Endothelial cell of umbilical vein (primary cell): ENCODE measurements around the gene TCHHL1. TPM values are rescaled to one million over a fixed set of nuclear protein-coding genes. Genes with fewer than 3 reads are reported as not detected.

Experiments
- BruUV-seq: library from RNA; stranded (reverse); fragments of 400-500 nt; replicated peaks from 2 replicates; lab custom pipeline; 2021; lab: Mats Ljungman, UMichigan
- CTCF ChIA-PET: fragments of 300-600, 350-600 bp; sonication (Branson Sonifier 250); formaldehyde crosslinking; loops from one replicate; lab custom pipeline; 2021; ENCODE audit warnings: antibody characterized with exemption, inconsistent platforms; lab: Charles Lee
- POLR2A ChIA-PET: fragments of 300-600, 350-600 bp; sonication (Branson Sonifier 250); formaldehyde crosslinking; loops from one replicate; lab custom pipeline; 2021; ENCODE audit warnings: antibody characterized with exemption, inconsistent platforms; lab: Charles Lee
- DNase-seq: peaks from one replicate; pipeline ENCODE4 v3.0.0-alpha.2; 2011; ENCODE audit warnings: low read depth, low spot score
- FAIRE-seq: peaks from 2 replicates; lab custom pipeline; 2011; peaks lifted over from hg19 to GRCh38; lab: Jason Lieb, UNC
- H2AFZ ChIP-seq: 2 replicates; pipeline ENCODE4 v1.6.0; 2012; ENCODE audit warnings: low read depth, low read length, control low read depth, inconsistent platforms
- H3K27ac ChIP-seq: 2 replicates; pipeline ENCODE4 v1.5.1; 2011; ENCODE audit warnings: low read depth, mild to moderate bottlenecking, control low read depth, low read length, moderate library complexity; ENCODE audit not compliant: insufficient read depth
- H3K27me3 ChIP-seq, 2 experiments: 2 replicates each; pipeline versions ENCODE4 v1.6.0 to v1.6.1; 2011; ENCODE audit warnings: low read length in 2 of 2, mixed read lengths in 1 of 2; ENCODE audit not compliant: control insufficient read depth in 2 of 2, insufficient read depth in 2 of 2
- H3K36me3 ChIP-seq, 2 experiments: 2 replicates in 1 of 2; 3 replicates in 1 of 2; pipeline ENCODE4 v1.5.1; 2011; ENCODE audit warnings: low read length in 2 of 2, mild to moderate bottlenecking in 1 of 2, moderate library complexity in 1 of 2; ENCODE audit not compliant: control insufficient read depth in 2 of 2, insufficient read depth in 2 of 2; ENCODE audit errors: extremely low read depth in 1 of 2
- H3K4me1 ChIP-seq: 3 replicates; pipeline ENCODE4 v1.5.1; 2011; ENCODE audit warnings: mild to moderate bottlenecking, low read length; ENCODE audit not compliant: control insufficient read depth, insufficient read depth; ENCODE audit errors: extremely low read depth
- H3K4me2 ChIP-seq: 2 replicates; pipeline ENCODE4 v1.6.1; 2011; ENCODE audit warnings: low read length, control low read depth, mixed read lengths; ENCODE audit not compliant: insufficient read depth
- H3K4me3 ChIP-seq, 3 experiments: fragments of 200-600 bp in 1 of 3; sonication (generic), shearing (Covaris generic) in 1 of 3; replicated peaks in 1 of 3; 2 replicates each; pipeline ENCODE4 v1.5.1; 2011 to 2016; ENCODE audit warnings: control low read depth in 3 of 3, low read length in 3 of 3, mild to moderate bottlenecking in 2 of 3, inconsistent platforms in 1 of 3, low read depth in 1 of 3, moderate library complexity in 1 of 3; ENCODE audit not compliant: insufficient read depth in 1 of 3
- H3K79me2 ChIP-seq: 2 replicates; pipeline ENCODE4 v1.6.0; 2012; ENCODE audit warnings: low read length, inconsistent platforms; ENCODE audit not compliant: control insufficient read depth, insufficient read depth
- H3K9ac ChIP-seq: replicated peaks from 2 replicates; pipeline ENCODE3; 2011; ENCODE audit warnings: low read length, control low read depth; ENCODE audit not compliant: insufficient read depth; ENCODE audit errors: extremely low read depth
- H3K9me1 ChIP-seq: replicated peaks from 3 replicates; pipeline ENCODE4 v1.6.0; 2011; ENCODE audit warnings: mild to moderate bottlenecking, low read length; ENCODE audit not compliant: control insufficient read depth, insufficient read depth; ENCODE audit errors: extremely low read depth
- H3K9me3 ChIP-seq: replicated peaks from 2 replicates; pipeline ENCODE4 v1.5.1; 2012; ENCODE audit warnings: low read length, inconsistent platforms; ENCODE audit not compliant: control insufficient read depth, insufficient read depth
- H4K20me1 ChIP-seq: replicated peaks from 2 replicates; pipeline ENCODE3; 2011; ENCODE audit warnings: mild to moderate bottlenecking, low read length; ENCODE audit not compliant: control insufficient read depth, insufficient read depth; ENCODE audit errors: extremely low read depth
- EZH2 ChIP-seq: IDR thresholded peaks from 2 replicates; pipeline ENCODE4 v1.6.1; 2012; ENCODE audit warnings: borderline replicate concordance, low read depth, mild to moderate bottlenecking, moderate library complexity, low read length, inconsistent platforms; ENCODE audit not compliant: severe bottlenecking
- FOS ChIP-seq: IDR thresholded peaks from 2 replicates; pipeline ENCODE4 v1.6.1; 2011; ENCODE audit warnings: mild to moderate bottlenecking, low read length, moderate library complexity, borderline replicate concordance; ENCODE audit not compliant: insufficient read depth
- GATA2 ChIP-seq: IDR thresholded peaks from 2 replicates; pipeline ENCODE4 v1.7.0; 2011; ENCODE audit warnings: low read depth, mild to moderate bottlenecking, moderate library complexity, mixed read lengths, low read length; ENCODE audit not compliant: insufficient read length, insufficient read depth
- JUN ChIP-seq: IDR thresholded peaks from 2 replicates; pipeline ENCODE4 v1.6.1; 2011; ENCODE audit warnings: borderline replicate concordance, low read depth; ENCODE audit not compliant: insufficient read length, insufficient read depth
- MAX ChIP-seq: IDR thresholded peaks from 2 replicates; pipeline ENCODE4 v1.6.1; 2011; ENCODE audit not compliant: insufficient read depth, insufficient read length
- MYC ChIP-seq: IDR thresholded peaks from one replicate; pipeline ENCODE4 v1.6.1; 2011; ENCODE audit warnings: mild to moderate bottlenecking, low read depth, low read length
- POLR2A ChIP-seq: IDR thresholded peaks from 2 replicates; pipeline ENCODE4 v1.6.1; 2012; ENCODE audit warnings: low read depth, mild to moderate bottlenecking, control low read depth, low read length
- POLR2AphosphoS5 ChIP-seq: IDR thresholded peaks from 2 replicates; pipeline ENCODE4 v1.6.1; 2012; ENCODE audit warnings: low read depth, mild to moderate bottlenecking, control low read depth, low read length, moderate library complexity; ENCODE audit not compliant: insufficient read depth
- dilution Hi-C: fragments of 300-500 bp; cut with MboI; formaldehyde crosslinking; loops from one replicate; pipeline ENCODE4 v1.15.0; 2019; ENCODE audit warnings: low sequenced_read_pairs; ENCODE audit not compliant: extremely low pct_ligation_motif_present
- intact Hi-C: fragments of 100-400 bp; cut with micrococcal nuclease; formaldehyde crosslinking; loops from one replicate; pipeline ENCODE4 v1.10.0; 2022
- polyA plus RNA-seq, 4 experiments: library from polyadenylated mRNA; depleted of rRNA in 3 of 4; stranded (reverse) in 3 of 4; unstranded in 1 of 4; fragments of >200 nt; gene quantifications; 2 replicates each; pipeline versions ENCODE4 v1.2.1 to v1.2.3, GENCODE V29; 2011 to 2012; ENCODE audit warnings: missing spikeins in 1 of 4
- total RNA-seq: library from RNA; stranded (reverse); gene quantifications from 2 replicates; pipeline ENCODE4 v1.2.3, GENCODE V29; 2021
- TF ChIP-seq, protein P1 (sequence below), 2 donors: IDR thresholded peaks; 1 replicate in 1 of 2; 2 replicates in 1 of 2; pipeline ENCODE4 v1.5.1; 2011; ENCODE audit warnings: low read length in 2 of 2, mild to moderate bottlenecking in 2 of 2, moderate library complexity in 2 of 2, control low read depth in 1 of 2, inconsistent platforms in 1 of 2, low read depth in 1 of 2; ENCODE audit not compliant: insufficient read depth in 1 of 2; ENCODE audit errors: extremely low read depth in 1 of 2

Gene TCHHL1
- total and polyA plus RNA-seq, 2 donors (not counting 3 experiments of a cell fraction or from before 2014, with no cell fraction given): not detected

- POLR2A ChIA-PET: no interaction called here
- TF ChIP-seq MAX: no peak
- TF ChIP-seq POLR2A: no peak
- TF ChIP-seq EZH2: no peak
- no peak for TF ChIP-seq POLR2AphosphoS5
- TF ChIP-seq MYC: no peak
- TF ChIP-seq, protein P1, sequence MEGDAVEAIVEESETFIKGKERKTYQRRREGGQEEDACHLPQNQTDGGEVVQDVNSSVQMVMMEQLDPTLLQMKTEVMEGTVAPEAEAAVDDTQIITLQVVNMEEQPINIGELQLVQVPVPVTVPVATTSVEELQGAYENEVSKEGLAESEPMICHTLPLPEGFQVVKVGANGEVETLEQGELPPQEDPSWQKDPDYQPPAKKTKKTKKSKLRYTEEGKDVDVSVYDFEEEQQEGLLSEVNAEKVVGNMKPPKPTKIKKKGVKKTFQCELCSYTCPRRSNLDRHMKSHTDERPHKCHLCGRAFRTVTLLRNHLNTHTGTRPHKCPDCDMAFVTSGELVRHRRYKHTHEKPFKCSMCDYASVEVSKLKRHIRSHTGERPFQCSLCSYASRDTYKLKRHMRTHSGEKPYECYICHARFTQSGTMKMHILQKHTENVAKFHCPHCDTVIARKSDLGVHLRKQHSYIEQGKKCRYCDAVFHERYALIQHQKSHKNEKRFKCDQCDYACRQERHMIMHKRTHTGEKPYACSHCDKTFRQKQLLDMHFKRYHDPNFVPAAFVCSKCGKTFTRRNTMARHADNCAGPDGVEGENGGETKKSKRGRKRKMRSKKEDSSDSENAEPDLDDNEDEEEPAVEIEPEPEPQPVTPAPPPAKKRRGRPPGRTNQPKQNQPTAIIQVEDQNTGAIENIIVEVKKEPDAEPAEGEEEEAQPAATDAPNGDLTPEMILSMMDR (IDR thresholded peaks at IDR 0.05; ENCODE audit: extremely low read depth in 1 of 2, insufficient read depth in 1 of 2, low read depth in 1 of 2, low read length in 2 of 2): no peak
- TF ChIP-seq FOS: no peak
- no peak for TF ChIP-seq GATA2
- TF ChIP-seq JUN: no peak
- CTCF ChIA-PET: interaction anchor here (1.8 to 2.1 kb wide), 6 partner anchors 12 to 423 kb away, joined by 5 to 9 read pairs (median 7); no protein-coding TSS in a partner anchor
- peak overlapping the region; percentile 92 for H3K4me2 ChIP-seq
- DNase-seq: peak; percentile 63
- no peaks in the 10 kb centered on the region for H3K9me3 ChIP-seq
- peak overlapping the region; percentile 97 for H3K9ac ChIP-seq
- peak overlapping the region; percentile 55 to 99 (median 98) for H3K4me3 ChIP-seq
- no peaks in the 10 kb centered on the region for H4K20me1 ChIP-seq
- peaks cover 10 to 13% of the 10 kb centered on the region in 2 experiments for H3K36me3 ChIP-seq
- intact Hi-C loops: no loop called here
- TSS peak; percentile 88 for BruUV-seq
- dilution Hi-C loops: no loop called here
- H2AFZ ChIP-seq: no peak overlapping the region
- H3K4me1 ChIP-seq: peaks cover 21% of the 10 kb centered on the region
- H3K27ac ChIP-seq: peak overlapping the region; percentile 81
- no peak for FAIRE-seq
- H3K9me1 ChIP-seq: no peaks in the 10 kb centered on the region
- peaks cover 34% of the 10 kb centered on the region for H3K79me2 ChIP-seq
- H3K27me3 ChIP-seq: peaks cover 15 to 17% of the 10 kb centered on the region in 2 experiments
Measured at GRCh38 chr1:152035539-152036266, 53.2 kb downstream of the TCHHL1 start.
